Mammary epithelial cell (primary cell): Measurements from ENCODE around the gene ADCY5.

ENCODE experiments used
- EZH2 ChIP-seq: IDR thresholded peaks from 2 replicates; pipeline ENCODE4 v1.6.1; 2012; ENCODE audit warnings: low read length, inconsistent platforms, borderline replicate concordance
- TF ChIP-seq, protein P1 (sequence below), 2 donors: IDR thresholded peaks in 1 of 2; conservative IDR thresholded peaks in 1 of 2; 2 replicates each; pipeline ENCODE4 v1.5.1; 2011 to 2012; ENCODE audit warnings: inconsistent platforms in 2 of 2, low read length in 2 of 2, mild to moderate bottlenecking in 2 of 2, control low read depth in 1 of 2, low read depth in 1 of 2; ENCODE audit not compliant: insufficient read depth in 1 of 2; ENCODE audit errors: extremely low read depth in 1 of 2

GRCh38 chr3:123300583-123300982 lies 148.3 kb downstream of the ADCY5 start:
- TF ChIP-seq, protein P1, sequence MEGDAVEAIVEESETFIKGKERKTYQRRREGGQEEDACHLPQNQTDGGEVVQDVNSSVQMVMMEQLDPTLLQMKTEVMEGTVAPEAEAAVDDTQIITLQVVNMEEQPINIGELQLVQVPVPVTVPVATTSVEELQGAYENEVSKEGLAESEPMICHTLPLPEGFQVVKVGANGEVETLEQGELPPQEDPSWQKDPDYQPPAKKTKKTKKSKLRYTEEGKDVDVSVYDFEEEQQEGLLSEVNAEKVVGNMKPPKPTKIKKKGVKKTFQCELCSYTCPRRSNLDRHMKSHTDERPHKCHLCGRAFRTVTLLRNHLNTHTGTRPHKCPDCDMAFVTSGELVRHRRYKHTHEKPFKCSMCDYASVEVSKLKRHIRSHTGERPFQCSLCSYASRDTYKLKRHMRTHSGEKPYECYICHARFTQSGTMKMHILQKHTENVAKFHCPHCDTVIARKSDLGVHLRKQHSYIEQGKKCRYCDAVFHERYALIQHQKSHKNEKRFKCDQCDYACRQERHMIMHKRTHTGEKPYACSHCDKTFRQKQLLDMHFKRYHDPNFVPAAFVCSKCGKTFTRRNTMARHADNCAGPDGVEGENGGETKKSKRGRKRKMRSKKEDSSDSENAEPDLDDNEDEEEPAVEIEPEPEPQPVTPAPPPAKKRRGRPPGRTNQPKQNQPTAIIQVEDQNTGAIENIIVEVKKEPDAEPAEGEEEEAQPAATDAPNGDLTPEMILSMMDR (conservative IDR thresholded peaks at IDR 0.05 in 1 of 2, IDR thresholded peaks at IDR 0.05 in 1 of 2; ENCODE audit: extremely low read depth in 1 of 2, insufficient read depth in 1 of 2, low read depth in 1 of 2, low read length in 2 of 2): no peak
- no peak for TF ChIP-seq EZH2
